ENCODE data around the gene TECTA.

Gene TECTA

GRCh38 chr11:121067962-121068647 lies 32.9 kb upstream of the TECTA start:
- Histone ChIP-seq H3K27me3 (ENCODE audit: control insufficient read depth in 1 of 2, insufficient read depth in 2 of 2, low read length in 2 of 2) (no peaks in the 10 kb centered on the region), H3K9me3 (ENCODE audit: control insufficient read depth in 1 of 2, low read length in 2 of 2) (no peaks in the 10 kb centered on the region), H3K36me3 (ENCODE audit: control insufficient read depth in 1 of 2, insufficient read depth in 2 of 2, low read length in 2 of 2) (no peaks in the 10 kb centered on the region), H3K9ac (ENCODE audit: low read depth in 1 of 2, low read length in 2 of 2) (peak overlapping the region in 1 of 2 donors; percentile 21), H3K27ac (ENCODE audit: low read depth, low read length) (no peak overlapping the region), H3K4me3 (ENCODE audit: low read depth in 1 of 2, low read length in 2 of 2) (no peak overlapping the region), H3K4me1 (ENCODE audit: control insufficient read depth in 1 of 2, insufficient read depth in 2 of 2, low read length in 2 of 2) (peaks cover 22 to 27% of the 10 kb centered on the region in 2 donors)

- no peak overlapping the region for H3K4me3 ChIP-seq (ENCODE audit: low read depth in 1 of 2, low read length in 2 of 2)
- peaks cover 22 to 27% of the 10 kb centered on the region in 2 donors for H3K4me1 ChIP-seq (ENCODE audit: control insufficient read depth in 1 of 2, insufficient read depth in 2 of 2, low read length in 2 of 2)
- H3K9ac ChIP-seq (ENCODE audit: low read depth in 1 of 2, low read length in 2 of 2) = no peak overlapping the region
- no peaks in the 10 kb centered on the region for H3K27me3 ChIP-seq (ENCODE audit: control insufficient read depth in 1 of 2, insufficient read depth in 2 of 2, low read length in 2 of 2)
- H3K9me3 ChIP-seq (ENCODE audit: control insufficient read depth in 1 of 2, low read length in 2 of 2) = no peaks in the 10 kb centered on the region
- H3K36me3 ChIP-seq (ENCODE audit: control insufficient read depth in 1 of 2, insufficient read depth in 2 of 2, low read length in 2 of 2) = no peaks in the 10 kb centered on the region
- no peak overlapping the region for H3K27ac ChIP-seq (ENCODE audit: low read depth, low read length)
These were observed 32.3 kb upstream of the TECTA start for GRCh38 chr11:121068787-121069186.

- Histone ChIP-seq H3K9me3 (ENCODE audit: control insufficient read depth in 1 of 2, low read length in 2 of 2) (no peaks in the 10 kb centered on the region), H3K4me3 (ENCODE audit: low read depth in 1 of 2, low read length in 2 of 2) (no peak overlapping the region), H3K27me3 (ENCODE audit: control insufficient read depth in 1 of 2, insufficient read depth in 2 of 2, low read length in 2 of 2) (no peaks in the 10 kb centered on the region), H3K27ac (ENCODE audit: low read depth, low read length) (no peak overlapping the region), H3K36me3 (ENCODE audit: control insufficient read depth in 1 of 2, insufficient read depth in 2 of 2, low read length in 2 of 2) (peaks cover 0 to 6% of the 10 kb centered on the region in 2 donors), H3K4me1 (ENCODE audit: control insufficient read depth in 1 of 2, insufficient read depth in 2 of 2, low read length in 2 of 2) (peaks cover 22 to 27% of the 10 kb centered on the region in 2 donors), H3K9ac (ENCODE audit: low read depth in 1 of 2, low read length in 2 of 2) (no peak overlapping the region)
These were observed 29.8 kb upstream of the TECTA start for GRCh38 chr11:121070951-121071845.

GRCh38 chr11:121071846-121072450 lies 29.1 kb upstream of the TECTA start:
- H3K9me3 ChIP-seq (ENCODE audit: control insufficient read depth in 1 of 2, low read length in 2 of 2) = no peaks in the 10 kb centered on the region
- no peak overlapping the region for H3K4me3 ChIP-seq (ENCODE audit: low read depth in 1 of 2, low read length in 2 of 2)
- no peak overlapping the region for H3K9ac ChIP-seq (ENCODE audit: low read depth in 1 of 2, low read length in 2 of 2)
- peaks cover 0 to 6% of the 10 kb centered on the region in 2 donors for H3K36me3 ChIP-seq (ENCODE audit: control insufficient read depth in 1 of 2, insufficient read depth in 2 of 2, low read length in 2 of 2)
- H3K4me1 ChIP-seq (ENCODE audit: control insufficient read depth in 1 of 2, insufficient read depth in 2 of 2, low read length in 2 of 2) = peaks cover 20 to 21% of the 10 kb centered on the region in 2 donors
- H3K27me3 ChIP-seq (ENCODE audit: control insufficient read depth in 1 of 2, insufficient read depth in 2 of 2, low read length in 2 of 2) = no peaks in the 10 kb centered on the region
- H3K27ac ChIP-seq (ENCODE audit: low read depth, low read length) = no peak overlapping the region

- H3K4me3 ChIP-seq (ENCODE audit: low read depth in 1 of 2, low read length in 2 of 2) = no peak overlapping the region
These were observed 19.7 kb upstream of the TECTA start for GRCh38 chr11:121081321-121081720.

GRCh38 chr11:121082219-121082618 lies 18.8 kb upstream of the TECTA start:
- Histone ChIP-seq H3K4me3 (ENCODE audit: low read depth in 1 of 2, low read length in 2 of 2) (no peak overlapping the region), H3K9me3 (ENCODE audit: control insufficient read depth in 1 of 2, low read length in 2 of 2) (no peaks in the 10 kb centered on the region), H3K4me1 (ENCODE audit: control insufficient read depth in 1 of 2, insufficient read depth in 2 of 2, low read length in 2 of 2) (no peaks in the 10 kb centered on the region), H3K27ac (ENCODE audit: low read depth, low read length) (no peak overlapping the region), H3K27me3 (ENCODE audit: control insufficient read depth in 1 of 2, insufficient read depth in 2 of 2, low read length in 2 of 2) (no peaks in the 10 kb centered on the region), H3K9ac (ENCODE audit: low read depth in 1 of 2, low read length in 2 of 2) (no peak overlapping the region), H3K36me3 (ENCODE audit: control insufficient read depth in 1 of 2, insufficient read depth in 2 of 2, low read length in 2 of 2) (peaks cover 0 to 6% of the 10 kb centered on the region in 2 donors)

More at GRCh38 chr11:121081321-121081720, 19.7 kb upstream of the TECTA start:
- Histone ChIP-seq H3K27ac (ENCODE audit: low read depth, low read length) (no peak overlapping the region), H3K4me1 (ENCODE audit: control insufficient read depth in 1 of 2, insufficient read depth in 2 of 2, low read length in 2 of 2) (no peaks in the 10 kb centered on the region), H3K9ac (ENCODE audit: low read depth in 1 of 2, low read length in 2 of 2) (no peak overlapping the region), H3K9me3 (ENCODE audit: control insufficient read depth in 1 of 2, low read length in 2 of 2) (no peaks in the 10 kb centered on the region), H3K27me3 (ENCODE audit: control insufficient read depth in 1 of 2, insufficient read depth in 2 of 2, low read length in 2 of 2) (no peaks in the 10 kb centered on the region), H3K36me3 (ENCODE audit: control insufficient read depth in 1 of 2, insufficient read depth in 2 of 2, low read length in 2 of 2) (no peaks in the 10 kb centered on the region)

- H3K27me3 ChIP-seq (ENCODE audit: control insufficient read depth in 1 of 2, insufficient read depth in 2 of 2, low read length in 2 of 2) = no peaks in the 10 kb centered on the region
- no peak overlapping the region for H3K4me3 ChIP-seq (ENCODE audit: low read depth in 1 of 2, low read length in 2 of 2)
- no peaks in the 10 kb centered on the region for H3K4me1 ChIP-seq (ENCODE audit: control insufficient read depth in 1 of 2, insufficient read depth in 2 of 2, low read length in 2 of 2)
- no peaks in the 10 kb centered on the region for H3K9me3 ChIP-seq (ENCODE audit: control insufficient read depth in 1 of 2, low read length in 2 of 2)
- H3K27ac ChIP-seq (ENCODE audit: low read depth, low read length) = no peak overlapping the region
- no peak overlapping the region for H3K9ac ChIP-seq (ENCODE audit: low read depth in 1 of 2, low read length in 2 of 2)
- H3K36me3 ChIP-seq (ENCODE audit: control insufficient read depth in 1 of 2, insufficient read depth in 2 of 2, low read length in 2 of 2) = peaks cover 0 to 11% of the 10 kb centered on the region in 2 donors
These were observed 18.4 kb upstream of the TECTA start for GRCh38 chr11:121082670-121083069.

GRCh38 chr11:121086866-121087265 lies 14.2 kb upstream of the TECTA start:
- Histone ChIP-seq H3K36me3 (ENCODE audit: control insufficient read depth in 1 of 2, insufficient read depth in 2 of 2, low read length in 2 of 2) (peaks cover 0 to 16% of the 10 kb centered on the region in 2 donors), H3K27me3 (ENCODE audit: control insufficient read depth in 1 of 2, insufficient read depth in 2 of 2, low read length in 2 of 2) (no peaks in the 10 kb centered on the region), H3K9me3 (ENCODE audit: control insufficient read depth in 1 of 2, low read length in 2 of 2) (no peaks in the 10 kb centered on the region), H3K9ac (ENCODE audit: low read depth in 1 of 2, low read length in 2 of 2) (no peak overlapping the region), H3K27ac (ENCODE audit: low read depth, low read length) (no peak overlapping the region), H3K4me1 (ENCODE audit: control insufficient read depth in 1 of 2, insufficient read depth in 2 of 2, low read length in 2 of 2) (peaks cover 4 to 5% of the 10 kb centered on the region in 2 donors), H3K4me3 (ENCODE audit: low read depth in 1 of 2, low read length in 2 of 2) (no peak overlapping the region)

GRCh38 chr11:121089566-121089965 lies 11.5 kb upstream of the TECTA start:
- no peak overlapping the region for H3K4me3 ChIP-seq (ENCODE audit: low read depth in 1 of 2, low read length in 2 of 2)
- no peaks in the 10 kb centered on the region for H3K27me3 ChIP-seq (ENCODE audit: control insufficient read depth in 1 of 2, insufficient read depth in 2 of 2, low read length in 2 of 2)
- no peak overlapping the region for H3K9ac ChIP-seq (ENCODE audit: low read depth in 1 of 2, low read length in 2 of 2)
- peaks cover 5 to 8% of the 10 kb centered on the region in 2 donors for H3K4me1 ChIP-seq (ENCODE audit: control insufficient read depth in 1 of 2, insufficient read depth in 2 of 2, low read length in 2 of 2)
- no peak overlapping the region for H3K27ac ChIP-seq (ENCODE audit: low read depth, low read length)
- H3K9me3 ChIP-seq (ENCODE audit: control insufficient read depth in 1 of 2, low read length in 2 of 2) = no peaks in the 10 kb centered on the region
- H3K36me3 ChIP-seq (ENCODE audit: control insufficient read depth in 1 of 2, insufficient read depth in 2 of 2, low read length in 2 of 2) = peaks cover 0 to 16% of the 10 kb centered on the region in 2 donors
